Measurements from ENCODE around the gene HOMER1. TPM values are rescaled to one million over a fixed set of nuclear protein-coding genes. Genes with fewer than 3 reads are reported as not detected.
A peak's percentile ranks its signal among the peaks of the same experiment; 100 is the strongest.

Gene HOMER1
- total and polyA plus RNA-seq, 2 of the 13 experiments (the other 11 are each of a cell fraction or from before 2014, with no cell fraction given) = 5.3 to 24.8 TPM

DNA sequence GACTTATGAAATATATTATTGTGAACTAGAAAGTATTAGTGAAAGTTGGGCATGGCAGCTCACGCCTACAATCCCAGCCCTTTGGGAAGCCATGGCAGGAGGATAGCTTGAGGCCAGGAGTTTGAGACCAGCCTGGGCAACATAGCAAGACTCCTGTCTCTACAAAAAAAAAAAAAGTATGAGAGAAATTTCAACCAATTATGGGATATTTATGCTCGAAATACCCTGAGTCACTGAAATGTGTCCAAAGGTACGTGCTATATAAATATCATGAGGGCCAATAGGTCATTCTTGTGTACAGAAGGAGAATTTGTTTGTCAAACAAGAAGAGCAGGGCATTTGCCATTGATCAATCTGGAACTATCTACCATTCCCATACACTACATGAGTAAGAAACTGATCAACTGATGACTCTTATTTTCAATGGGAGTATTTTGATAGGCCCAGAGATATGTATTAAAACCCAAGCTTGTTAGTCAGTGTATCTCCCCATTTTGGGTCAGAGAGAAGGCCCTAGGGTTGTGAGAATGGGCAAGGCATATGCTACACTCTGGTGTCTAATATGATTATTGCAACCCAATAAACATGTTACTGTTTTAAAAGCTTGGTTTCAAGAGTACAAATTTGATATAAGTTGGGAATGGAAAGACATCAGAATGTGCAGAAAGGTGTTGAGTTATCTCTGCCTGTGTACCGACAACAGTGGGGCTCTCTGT, 21.7 kb upstream of the HOMER1 start (continued):
- no peak for TF ChIP-seq ZNF883 (CRISPR knock-in tag; IDR thresholded peaks at IDR 0.05; ENCODE audit: not compliant biosample characterization)
- peak; percentile 39; the same call in 1 of the 2 replicates for TF ChIP-seq KDM3A (CRISPR knock-in tag; IDR thresholded peaks at IDR 0.05; ENCODE audit: low read depth)
- TF ChIP-seq, protein P1, sequence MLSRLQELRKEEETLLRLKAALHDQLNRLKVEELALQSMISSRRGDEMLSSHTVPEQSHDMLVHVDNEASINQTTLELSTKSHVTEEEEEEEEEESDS (CRISPR knock-in tag; IDR thresholded peaks at IDR 0.05; ENCODE audit: borderline replicate concordance) = no peak
- no peak for TF ChIP-seq ARHGAP35 (CRISPR knock-in tag; IDR thresholded peaks at IDR 0.05; ENCODE audit: borderline replicate concordance)
- TF ChIP-seq, protein P2, sequence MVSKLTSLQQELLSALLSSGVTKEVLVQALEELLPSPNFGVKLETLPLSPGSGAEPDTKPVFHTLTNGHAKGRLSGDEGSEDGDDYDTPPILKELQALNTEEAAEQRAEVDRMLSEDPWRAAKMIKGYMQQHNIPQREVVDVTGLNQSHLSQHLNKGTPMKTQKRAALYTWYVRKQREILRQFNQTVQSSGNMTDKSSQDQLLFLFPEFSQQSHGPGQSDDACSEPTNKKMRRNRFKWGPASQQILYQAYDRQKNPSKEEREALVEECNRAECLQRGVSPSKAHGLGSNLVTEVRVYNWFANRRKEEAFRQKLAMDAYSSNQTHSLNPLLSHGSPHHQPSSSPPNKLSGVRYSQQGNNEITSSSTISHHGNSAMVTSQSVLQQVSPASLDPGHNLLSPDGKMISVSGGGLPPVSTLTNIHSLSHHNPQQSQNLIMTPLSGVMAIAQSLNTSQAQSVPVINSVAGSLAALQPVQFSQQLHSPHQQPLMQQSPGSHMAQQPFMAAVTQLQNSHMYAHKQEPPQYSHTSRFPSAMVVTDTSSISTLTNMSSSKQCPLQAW (CRISPR knock-in tag; IDR thresholded peaks at IDR 0.05) = no peak
- TF ChIP-seq LCORL (IDR thresholded peaks at IDR 0.05) = no peak
- 0 out of 2 replicates have a peak, but pooled peaks have one; percentile 47 for TF ChIP-seq LCORL (CRISPR knock-in tag; IDR thresholded peaks at IDR 0.05)
- no peak for TF ChIP-seq ZNF446 (CRISPR knock-in tag; IDR thresholded peaks at IDR 0.05)
- TF ChIP-seq PRMT3 (CRISPR knock-in tag; IDR thresholded peaks at IDR 0.05; ENCODE audit: borderline replicate concordance, low read depth) = no peak
- TF ChIP-seq NAIF1 (CRISPR knock-in tag; IDR thresholded peaks at IDR 0.05; ENCODE audit: borderline replicate concordance) = peak; percentile 93; the same call in 1 of the 2 replicates
- TF ChIP-seq, protein P3, sequence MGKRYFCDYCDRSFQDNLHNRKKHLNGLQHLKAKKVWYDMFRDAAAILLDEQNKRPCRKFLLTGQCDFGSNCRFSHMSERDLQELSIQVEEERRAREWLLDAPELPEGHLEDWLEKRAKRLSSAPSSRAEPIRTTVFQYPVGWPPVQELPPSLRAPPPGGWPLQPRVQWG (CRISPR knock-in tag; IDR thresholded peaks at IDR 0.05; ENCODE audit: borderline replicate concordance, low read depth) = no peak
- TF ChIP-seq RNF2 (conservative IDR thresholded peaks at IDR 0.05; ENCODE audit: low read depth) = no peak
- no peak for TF ChIP-seq CBX5 (CRISPR knock-in tag; IDR thresholded peaks at IDR 0.05; ENCODE audit: borderline replicate concordance)
- TF ChIP-seq ZNF552 (CRISPR knock-in tag; IDR thresholded peaks at IDR 0.05; ENCODE audit: borderline replicate concordance) = no peak
- TF ChIP-seq, protein P4, sequence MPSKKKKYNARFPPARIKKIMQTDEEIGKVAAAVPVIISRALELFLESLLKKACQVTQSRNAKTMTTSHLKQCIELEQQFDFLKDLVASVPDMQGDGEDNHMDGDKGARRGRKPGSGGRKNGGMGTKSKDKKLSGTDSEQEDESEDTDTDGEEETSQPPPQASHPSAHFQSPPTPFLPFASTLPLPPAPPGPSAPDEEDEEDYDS (CRISPR knock-in tag; IDR thresholded peaks at IDR 0.05) = no peak
- TF ChIP-seq, protein P5, sequence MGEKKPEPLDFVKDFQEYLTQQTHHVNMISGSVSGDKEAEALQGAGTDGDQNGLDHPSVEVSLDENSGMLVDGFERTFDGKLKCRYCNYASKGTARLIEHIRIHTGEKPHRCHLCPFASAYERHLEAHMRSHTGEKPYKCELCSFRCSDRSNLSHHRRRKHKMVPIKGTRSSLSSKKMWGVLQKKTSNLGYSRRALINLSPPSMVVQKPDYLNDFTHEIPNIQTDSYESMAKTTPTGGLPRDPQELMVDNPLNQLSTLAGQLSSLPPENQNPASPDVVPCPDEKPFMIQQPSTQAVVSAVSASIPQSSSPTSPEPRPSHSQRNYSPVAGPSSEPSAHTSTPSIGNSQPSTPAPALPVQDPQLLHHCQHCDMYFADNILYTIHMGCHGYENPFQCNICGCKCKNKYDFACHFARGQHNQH (CRISPR knock-in tag; IDR thresholded peaks at IDR 0.05) = 0 out of 2 replicates have a peak, but pooled peaks have one; percentile 49
- no peak for TF ChIP-seq ZNF354B (CRISPR knock-in tag; IDR thresholded peaks at IDR 0.05)
- peak; percentile 81 for TF ChIP-seq MEF2D (CRISPR knock-in tag; IDR thresholded peaks at IDR 0.05)
- TF ChIP-seq HNRNPUL1 (IDR thresholded peaks at IDR 0.05; ENCODE audit: low read depth, low read length) = no peak
- TF ChIP-seq MAFK (conservative IDR thresholded peaks at IDR 0.05 in 1 of 2, IDR thresholded peaks at IDR 0.05 in 1 of 2; ENCODE audit: low read length in 2 of 2) = peak; percentile 53 to 62; a peak in 3 of 4 replicates
- 0 out of 2 replicates have a peak, but pooled peaks have one; percentile 12 for TF ChIP-seq ARNT2 (CRISPR knock-in tag; IDR thresholded peaks at IDR 0.05; ENCODE audit: low read depth)
- TF ChIP-seq MXI1 (IDR thresholded peaks at IDR 0.05; ENCODE audit: borderline replicate concordance, low read depth, low read length) = no peak
- no peak for TF ChIP-seq GTF2F1 (IDR thresholded peaks at IDR 0.05; ENCODE audit: low read length)
- TF ChIP-seq, protein P6, sequence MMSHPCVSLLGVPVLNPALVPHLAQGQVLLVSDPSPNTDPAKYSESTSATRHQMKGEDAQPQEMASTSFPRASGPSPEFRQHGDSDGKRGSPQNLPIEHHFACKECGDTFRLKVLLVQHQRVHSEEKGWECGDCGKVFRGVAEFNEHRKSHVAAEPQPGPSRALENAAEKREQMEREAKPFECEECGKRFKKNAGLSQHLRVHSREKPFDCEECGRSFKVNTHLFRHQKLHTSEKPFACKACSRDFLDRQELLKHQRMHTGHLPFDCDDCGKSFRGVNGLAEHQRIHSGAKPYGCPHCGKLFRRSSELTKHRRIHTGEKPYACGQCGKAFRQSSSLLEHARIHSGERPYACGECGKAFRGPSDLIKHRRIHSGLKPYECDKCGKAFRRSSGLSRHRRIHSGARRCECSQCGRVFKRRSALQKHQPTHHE (CRISPR knock-in tag; IDR thresholded peaks at IDR 0.05; ENCODE audit: borderline replicate concordance) = no peak
- no peak for TF ChIP-seq ZNF33B (CRISPR knock-in tag; IDR thresholded peaks at IDR 0.05)
- TF ChIP-seq ZNF737 (CRISPR knock-in tag; IDR thresholded peaks at IDR 0.05; ENCODE audit: borderline replicate concordance) = no peak
